ENCODE data around the gene C11orf21. TPM values are rescaled to one million over a fixed set of nuclear protein-coding genes. Genes with fewer than 3 reads are reported as not detected.

C11orf21 gene
- polyA plus RNA-seq, 1 of the 3 experiments (the other 2 are of a cell fraction) = 0.03 TPM

DNA sequence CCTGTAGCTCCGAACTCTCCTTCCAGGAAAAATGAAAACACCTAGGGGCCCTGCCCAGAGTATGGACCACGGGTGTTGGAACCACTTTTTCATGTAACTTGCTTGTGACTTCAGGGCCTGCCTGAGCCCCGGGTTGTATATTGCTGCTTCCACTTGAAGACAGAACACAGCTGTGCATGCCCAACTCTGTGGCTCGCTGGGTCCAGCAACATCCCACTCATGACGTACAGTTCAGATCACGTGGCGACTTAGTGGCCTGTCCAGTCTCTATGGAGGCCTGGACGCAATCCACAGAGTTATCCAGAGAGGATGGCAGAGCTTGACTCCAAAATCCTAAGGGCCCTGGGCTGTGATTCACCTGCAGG lies 6.8 kb downstream of the C11orf21 start:
- no peaks in the 10 kb centered on the region for H3K9me3 ChIP-seq
- H3K79me2 ChIP-seq (ENCODE audit: insufficient read depth) = no peaks in the 10 kb centered on the region
- DNase-seq = no peak
- H3K4me2 ChIP-seq = no peak overlapping the region
- no peak overlapping the region for H3K4me3 ChIP-seq (ENCODE audit: low read depth in 2 of 2, low read length in 1 of 2)
- H3K27ac ChIP-seq (ENCODE audit: low read depth in 2 of 2, low read length in 1 of 2) = no peak overlapping the region
- H3K27me3 ChIP-seq (ENCODE audit: insufficient read depth) = no peaks in the 10 kb centered on the region
- H2AFZ ChIP-seq (ENCODE audit: low read depth) = no peak overlapping the region
- no peaks in the 10 kb centered on the region for H3K4me1 ChIP-seq (ENCODE audit: control insufficient read depth in 1 of 2, insufficient read depth in 2 of 2, low read depth in 1 of 2, low read length in 1 of 2)
- ChIA-PET CTCF (interaction anchor here (1.1 to 13.9 kb wide), 3 partner anchors 12 to 128 kb away, joined by 3 to 318 read pairs (median 7); partner anchors contain the start of gene TSSC4), POLR2A (no interaction called here)
- H3K36me3 ChIP-seq (replicated peaks in 1 of 2; ENCODE audit: control insufficient read depth in 1 of 2, insufficient read depth in 2 of 2, low read length in 1 of 2) = no peaks in the 10 kb centered on the region
- TF ChIP-seq MXI1 (IDR thresholded peaks at IDR 0.05; ENCODE audit: low read depth, low read length) (no peak), GABPA (IDR thresholded peaks at IDR 0.05; ENCODE audit: low read depth) (no peak), EP300 (IDR thresholded peaks at IDR 0.05; ENCODE audit: borderline replicate concordance in 1 of 2, low read depth in 1 of 2, low read length in 1 of 2) (no peak), SIN3A (IDR thresholded peaks at IDR 0.05; ENCODE audit: borderline replicate concordance, low read depth, low read length) (no peak), POLR2AphosphoS5 (IDR thresholded peaks at IDR 0.05; ENCODE audit: low read depth, low read length) (no peak), RAD21 (IDR thresholded peaks at IDR 0.05; ENCODE audit: low read length) (no peak), NFIC (IDR thresholded peaks at IDR 0.05; ENCODE audit: borderline replicate concordance) (no peak)
- TF ChIP-seq, protein P1, sequence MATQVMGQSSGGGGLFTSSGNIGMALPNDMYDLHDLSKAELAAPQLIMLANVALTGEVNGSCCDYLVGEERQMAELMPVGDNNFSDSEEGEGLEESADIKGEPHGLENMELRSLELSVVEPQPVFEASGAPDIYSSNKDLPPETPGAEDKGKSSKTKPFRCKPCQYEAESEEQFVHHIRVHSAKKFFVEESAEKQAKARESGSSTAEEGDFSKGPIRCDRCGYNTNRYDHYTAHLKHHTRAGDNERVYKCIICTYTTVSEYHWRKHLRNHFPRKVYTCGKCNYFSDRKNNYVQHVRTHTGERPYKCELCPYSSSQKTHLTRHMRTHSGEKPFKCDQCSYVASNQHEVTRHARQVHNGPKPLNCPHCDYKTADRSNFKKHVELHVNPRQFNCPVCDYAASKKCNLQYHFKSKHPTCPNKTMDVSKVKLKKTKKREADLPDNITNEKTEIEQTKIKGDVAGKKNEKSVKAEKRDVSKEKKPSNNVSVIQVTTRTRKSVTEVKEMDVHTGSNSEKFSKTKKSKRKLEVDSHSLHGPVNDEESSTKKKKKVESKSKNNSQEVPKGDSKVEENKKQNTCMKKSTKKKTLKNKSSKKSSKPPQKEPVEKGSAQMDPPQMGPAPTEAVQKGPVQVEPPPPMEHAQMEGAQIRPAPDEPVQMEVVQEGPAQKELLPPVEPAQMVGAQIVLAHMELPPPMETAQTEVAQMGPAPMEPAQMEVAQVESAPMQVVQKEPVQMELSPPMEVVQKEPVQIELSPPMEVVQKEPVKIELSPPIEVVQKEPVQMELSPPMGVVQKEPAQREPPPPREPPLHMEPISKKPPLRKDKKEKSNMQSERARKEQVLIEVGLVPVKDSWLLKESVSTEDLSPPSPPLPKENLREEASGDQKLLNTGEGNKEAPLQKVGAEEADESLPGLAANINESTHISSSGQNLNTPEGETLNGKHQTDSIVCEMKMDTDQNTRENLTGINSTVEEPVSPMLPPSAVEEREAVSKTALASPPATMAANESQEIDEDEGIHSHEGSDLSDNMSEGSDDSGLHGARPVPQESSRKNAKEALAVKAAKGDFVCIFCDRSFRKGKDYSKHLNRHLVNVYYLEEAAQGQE (IDR thresholded peaks at IDR 0.05; ENCODE audit: low read depth, low read length) = no peak
- TF ChIP-seq, protein P2, sequence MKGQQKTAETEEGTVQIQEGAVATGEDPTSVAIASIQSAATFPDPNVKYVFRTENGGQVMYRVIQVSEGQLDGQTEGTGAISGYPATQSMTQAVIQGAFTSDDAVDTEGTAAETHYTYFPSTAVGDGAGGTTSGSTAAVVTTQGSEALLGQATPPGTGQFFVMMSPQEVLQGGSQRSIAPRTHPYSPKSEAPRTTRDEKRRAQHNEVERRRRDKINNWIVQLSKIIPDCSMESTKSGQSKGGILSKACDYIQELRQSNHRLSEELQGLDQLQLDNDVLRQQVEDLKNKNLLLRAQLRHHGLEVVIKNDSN (IDR thresholded peaks at IDR 0.05; ENCODE audit: borderline replicate concordance, low read depth) = no peak
- TF ChIP-seq, protein P3, sequence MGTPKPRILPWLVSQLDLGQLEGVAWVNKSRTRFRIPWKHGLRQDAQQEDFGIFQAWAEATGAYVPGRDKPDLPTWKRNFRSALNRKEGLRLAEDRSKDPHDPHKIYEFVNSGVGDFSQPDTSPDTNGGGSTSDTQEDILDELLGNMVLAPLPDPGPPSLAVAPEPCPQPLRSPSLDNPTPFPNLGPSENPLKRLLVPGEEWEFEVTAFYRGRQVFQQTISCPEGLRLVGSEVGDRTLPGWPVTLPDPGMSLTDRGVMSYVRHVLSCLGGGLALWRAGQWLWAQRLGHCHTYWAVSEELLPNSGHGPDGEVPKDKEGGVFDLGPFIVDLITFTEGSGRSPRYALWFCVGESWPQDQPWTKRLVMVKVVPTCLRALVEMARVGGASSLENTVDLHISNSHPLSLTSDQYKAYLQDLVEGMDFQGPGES (IDR thresholded peaks at IDR 0.05; ENCODE audit: low read depth, low read length) = no peak
- TF ChIP-seq, protein P4, sequence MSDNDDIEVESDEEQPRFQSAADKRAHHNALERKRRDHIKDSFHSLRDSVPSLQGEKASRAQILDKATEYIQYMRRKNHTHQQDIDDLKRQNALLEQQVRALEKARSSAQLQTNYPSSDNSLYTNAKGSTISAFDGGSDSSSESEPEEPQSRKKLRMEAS (IDR thresholded peaks at IDR 0.05; ENCODE audit: low read depth) = no peak
- no peak overlapping the region for H3K9ac ChIP-seq
- H3K9me2 ChIP-seq = no peaks in the 10 kb centered on the region
- no peaks in the 10 kb centered on the region for H3F3A ChIP-seq (replicated peaks; ENCODE audit: insufficient read depth)
- no peaks in the 10 kb centered on the region for H4K20me1 ChIP-seq (ENCODE audit: insufficient read depth)
- WGBS (ENCODE audit: low lambda C conversion rate) = 45% methylated on average over 6 of the region's 8 CpGs
